CD8-positive, alpha-beta memory T cell (primary cell): ENCODE results near the gene NFIC. TPM values are rescaled to one million over a fixed set of nuclear protein-coding genes. Genes with fewer than 3 reads are reported as not detected.
"Not testable (repeated sequence)": the region's sequence is repeated elsewhere in the genome, so short reads cannot be mapped to it uniquely, and the experiment has no call there.

Experiments
- CTCF ChIA-PET: fragments of 350-600 bp; sonication (Branson Sonifier 250); formaldehyde crosslinking; loops from one replicate; lab custom pipeline; 2021; ENCODE audit warnings: antibody characterized with exemption; lab: Charles Lee
- POLR2A ChIA-PET: fragments of 350-600 bp; sonication (Branson Sonifier 250); formaldehyde crosslinking; loops from one replicate; lab custom pipeline; 2021; ENCODE audit warnings: antibody characterized with exemption; lab: Charles Lee
- DNase-seq, 5 donors: peaks; one replicate each; pipeline versions ENCODE4 v3.0.0 to v3.0.0-alpha.2; 2020 to 2022; ENCODE audit warnings: mixed read lengths in 1 of 5
- H3K27ac ChIP-seq: one replicate; pipeline ENCODE4 v1.7.0; 2013; ENCODE audit warnings: low read depth, mild to moderate bottlenecking, low read length, moderate library complexity
- H3K27me3 ChIP-seq: 2 replicates; pipeline ENCODE4 v1.7.0; 2013; ENCODE audit warnings: low read length, mild to moderate bottlenecking; ENCODE audit not compliant: insufficient read depth, poor library complexity, severe bottlenecking
- H3K36me3 ChIP-seq: 2 replicates; pipeline ENCODE4 v1.7.0; 2013; ENCODE audit warnings: mild to moderate bottlenecking, low read length, moderate library complexity; ENCODE audit not compliant: insufficient read depth
- H3K4me1 ChIP-seq: 2 replicates; pipeline ENCODE4 v1.7.0; 2013; ENCODE audit warnings: mild to moderate bottlenecking, low read length, moderate library complexity; ENCODE audit not compliant: insufficient read depth
- H3K4me3 ChIP-seq: 2 replicates; pipeline ENCODE4 v1.7.0; 2013; ENCODE audit warnings: mild to moderate bottlenecking, low read length
- H3K9me3 ChIP-seq: 2 replicates; pipeline ENCODE4 v1.7.0; 2013; ENCODE audit warnings: mild to moderate bottlenecking, low read length
- H3K27ac Mint-ChIP-seq, 8 donors: one replicate each; pipeline ENCODE4 v1.8.0; 2020 to 2021; ENCODE audit warnings: mixed read lengths in 8 of 8, mild to moderate bottlenecking in 6 of 8, inconsistent platforms in 3 of 8, moderate library complexity in 3 of 8
- H3K27me3 Mint-ChIP-seq, 2 donors: one replicate each; pipeline ENCODE4 v1.8.0; 2020 to 2021; ENCODE audit warnings: mixed read lengths in 2 of 2, mild to moderate bottlenecking in 1 of 2, moderate library complexity in 1 of 2
- H3K36me3 Mint-ChIP-seq, 3 donors: one replicate each; pipeline ENCODE4 v1.8.0; 2020 to 2021; ENCODE audit warnings: mixed read lengths in 3 of 3, inconsistent platforms in 1 of 3, mild to moderate bottlenecking in 1 of 3
- H3K4me1 Mint-ChIP-seq, 3 donors: one replicate each; pipeline ENCODE4 v1.8.0; 2020 to 2021; ENCODE audit warnings: mixed read lengths in 3 of 3, inconsistent platforms in 1 of 3, mild to moderate bottlenecking in 1 of 3
- H3K4me3 Mint-ChIP-seq, 7 donors: one replicate each; pipeline ENCODE4 v1.8.0; 2020 to 2021; ENCODE audit warnings: mixed read lengths in 7 of 7, mild to moderate bottlenecking in 6 of 7, moderate library complexity in 4 of 7, inconsistent platforms in 2 of 7
- H3K9me3 Mint-ChIP-seq, 5 donors: one replicate each; pipeline ENCODE4 v1.8.0; 2020 to 2022; ENCODE audit warnings: mixed read lengths in 5 of 5, mild to moderate bottlenecking in 3 of 5, moderate library complexity in 2 of 5, inconsistent platforms in 1 of 5
- polyA plus RNA-seq: library from polyadenylated mRNA; unstranded; fragments of 300-500 nt; fragmentation: Illumina TruSeq; gene quantifications from one replicate; pipeline ENCODE4 v1.2.3, GENCODE V29; 2021
- total RNA-seq, 2 experiments: library from RNA; stranded (reverse); gene quantifications; one replicate each; pipeline ENCODE4 v1.2.3, GENCODE V29; 2021

NFIC gene
- total and polyA plus RNA-seq, 3 experiments from 2014 or later, result 16.1 to 19.4 (median 17.8) TPM

GRCh38 chr19:3503036-3503572, 136.7 kb downstream of the NFIC start:
- ChIA-PET POLR2A (interaction anchor here (0.7 kb wide), 1 partner anchor 873 kb away, joined by 6 read pairs; no protein-coding TSS in a partner anchor), CTCF (interaction anchor here (1.2 kb wide), 1 partner anchor 42 kb away, joined by 5 read pairs; no protein-coding TSS in a partner anchor)
- Histone ChIP-seq H3K4me1 (peaks cover 33% of the 10 kb centered on the region), H3K27ac (no peak overlapping the region), H3K4me3 (no peak overlapping the region), H3K36me3 (no peaks in the 10 kb centered on the region), H3K9me3 (no peaks in the 10 kb centered on the region), H3K27me3 (no peaks in the 10 kb centered on the region)
- Mint-ChIP-seq H3K27ac (peak overlapping the region in 5 of 8 donors; percentile 60 to 98 (median 91)), H3K4me3 (peak overlapping the region in 2 of 7 donors; percentile 14 to 40), H3K9me3 (peaks cover 0 to 1% (median 0%) of the 10 kb centered on the region in 5 donors), H3K4me1 (peaks cover 39 to 49% (median 43%) of the 10 kb centered on the region in 3 donors), H3K27me3 (peaks cover 0 to 7% of the 10 kb centered on the region in 2 donors), H3K36me3 (peaks cover 0 to 21% (median 2%) of the 10 kb centered on the region in 3 donors)
- peak in 1 of 5 donors; percentile 40 for DNase-seq

GRCh38 chr19:3504735-3505134, 138.4 kb downstream of the NFIC start:
- H3K27ac Mint-ChIP-seq, result peak overlapping the region; percentile 82 to 100 (median 98)
- peak overlapping the region in 6 of 7 donors; percentile 83 to 96 (median 88) for H3K4me3 Mint-ChIP-seq
- no peak for DNase-seq
- ChIA-PET POLR2A (interaction anchor here (0.6 kb wide), 1 partner anchor 487 kb away, joined by 6 read pairs; no protein-coding TSS in a partner anchor), CTCF (no interaction called here)
- Histone ChIP-seq H3K27ac (no peak overlapping the region), H3K9me3 (no peaks in the 10 kb centered on the region), H3K4me3 (no peak overlapping the region), H3K4me1 (peaks cover 34% of the 10 kb centered on the region), H3K36me3 (no peaks in the 10 kb centered on the region), H3K27me3 (no peaks in the 10 kb centered on the region)
- peaks cover 0 to 1% (median 0%) of the 10 kb centered on the region in 5 donors for H3K9me3 Mint-ChIP-seq
- peaks cover 46 to 55% (median 52%) of the 10 kb centered on the region in 3 donors for H3K4me1 Mint-ChIP-seq
- H3K27me3 Mint-ChIP-seq, result peaks cover 0 to 7% of the 10 kb centered on the region in 2 donors
- peaks cover 0 to 33% (median 0%) of the 10 kb centered on the region in 3 donors for H3K36me3 Mint-ChIP-seq

GRCh38 chr19:3505598-3506383, 139.4 kb downstream of the NFIC start, which contains the start of gene FZR1:
Gene FZR1, plus strand, starts transcription at chr19:3506311. Its CDS starts 16,679 bp downstream, at chr19:3522990.
- peak within 1 kb of the TSS; percentile 95 for H3K27ac ChIP-seq
- no peaks in the 10 kb centered on the region for H3K9me3 Mint-ChIP-seq
- CTCF ChIA-PET, result no interaction called here

GRCh38 chr19:3506384-3507340, 140.3 kb downstream of the NFIC start:
- POLR2A ChIA-PET, result interaction anchor here (1.0 kb wide), 1 partner anchor 48 kb away, joined by 4 read pairs; no protein-coding TSS in a partner anchor
- Mint-ChIP-seq H3K27me3 (peaks cover 0 to 3% of the 10 kb centered on the region in 2 donors), H3K27ac (peak overlapping the region; percentile 77 to 99 (median 92)), H3K4me3 (peak overlapping the region; percentile 86 to 96 (median 90)), H3K36me3 (peaks cover 0 to 43% (median 0%) of the 10 kb centered on the region in 3 donors), H3K9me3 (no peaks in the 10 kb centered on the region), H3K4me1 (peaks cover 40 to 58% (median 46%) of the 10 kb centered on the region in 3 donors)
- Histone ChIP-seq H3K9me3 (no peaks in the 10 kb centered on the region), H3K27me3 (no peaks in the 10 kb centered on the region), H3K4me1 (peaks cover 25% of the 10 kb centered on the region), H3K36me3 (peaks cover 7% of the 10 kb centered on the region), H3K4me3 (peak overlapping the region; percentile 63), H3K27ac (peak overlapping the region; percentile 83)
- peak; percentile 28 to 72 (median 38) for DNase-seq
- CTCF ChIA-PET, result no interaction called here

More at GRCh38 chr19:3505598-3506383, 139.4 kb downstream of the NFIC start, which contains the start of gene FZR1:
- H3K4me3 Mint-ChIP-seq, result peak within 1 kb of the TSS; percentile 86 to 96 (median 90)
- Histone ChIP-seq H3K9me3 (no peaks in the 10 kb centered on the region), H3K4me1 (peaks cover 30% of the 10 kb centered on the region), H3K27me3 (no peaks in the 10 kb centered on the region), H3K4me3 (peak within 1 kb of the TSS; percentile 73), H3K36me3 (peaks cover 2% of the 10 kb centered on the region)
- POLR2A ChIA-PET, result interaction anchor here (0.6 to 1.0 kb wide), 2 partner anchors 49 to 495 kb away, joined by 4 to 7 read pairs; no protein-coding TSS in a partner anchor
- peak within 1 kb of the TSS; percentile 95 to 100 (median 98) for H3K27ac Mint-ChIP-seq
- peaks cover 43 to 55% (median 51%) of the 10 kb centered on the region in 3 donors for H3K4me1 Mint-ChIP-seq
- H3K36me3 Mint-ChIP-seq, result peaks cover 0 to 38% (median 0%) of the 10 kb centered on the region in 3 donors
- H3K27me3 Mint-ChIP-seq, result peaks cover 0 to 3% of the 10 kb centered on the region in 2 donors
- DNase-seq, result peak; percentile 100

GRCh38 chr19:3507371-3508120, 141.2 kb downstream of the NFIC start:
- Histone ChIP-seq H3K4me1 (peaks cover 25% of the 10 kb centered on the region), H3K36me3 (peaks cover 7% of the 10 kb centered on the region), H3K4me3 (peak overlapping the region; percentile 63), H3K9me3 (no peaks in the 10 kb centered on the region), H3K27me3 (no peaks in the 10 kb centered on the region), H3K27ac (peak overlapping the region; percentile 83)
- Mint-ChIP-seq H3K36me3 (peaks cover 0 to 50% (median 0%) of the 10 kb centered on the region in 3 donors), H3K9me3 (no peaks in the 10 kb centered on the region), H3K27ac (peak overlapping the region; percentile 61 to 99 (median 92)), H3K4me1 (peaks cover 43 to 63% (median 46%) of the 10 kb centered on the region in 3 donors), H3K27me3 (peaks cover 0 to 3% of the 10 kb centered on the region in 2 donors), H3K4me3 (peak overlapping the region; percentile 86 to 96 (median 89))
- ChIA-PET POLR2A (no interaction called here), CTCF (no interaction called here)
- peak in 3 of 5 donors; percentile 11 to 69 (median 21) for DNase-seq

- H3K36me3 ChIP-seq, H3K9me3 ChIP-seq, H3K27ac ChIP-seq, H3K27me3 Mint-ChIP-seq, H3K4me3 ChIP-seq, H3K27me3 ChIP-seq, CTCF ChIA-PET, H3K9me3 Mint-ChIP-seq, DNase-seq, POLR2A ChIA-PET: not testable (repeated sequence)
- H3K36me3 Mint-ChIP-seq, result peaks cover 0 to 52% (median 0%) of the 10 kb centered on the region in 3 donors
- H3K4me3 Mint-ChIP-seq, result peak overlapping the region; percentile 34 to 90 (median 89)
- peaks cover 45 to 66% (median 46%) of the 10 kb centered on the region in 3 donors for H3K4me1 Mint-ChIP-seq
- peak overlapping the region in 5 of 8 donors; percentile 23 to 76 (median 47) for H3K27ac Mint-ChIP-seq
- H3K4me1 ChIP-seq, result peaks cover 25% of the 10 kb centered on the region
Observed at GRCh38 chr19:3508121-3508661, 141.8 kb downstream of the NFIC start.
